ENCODE measurements around the gene IKZF1.

The IKZF1 gene

DNA sequence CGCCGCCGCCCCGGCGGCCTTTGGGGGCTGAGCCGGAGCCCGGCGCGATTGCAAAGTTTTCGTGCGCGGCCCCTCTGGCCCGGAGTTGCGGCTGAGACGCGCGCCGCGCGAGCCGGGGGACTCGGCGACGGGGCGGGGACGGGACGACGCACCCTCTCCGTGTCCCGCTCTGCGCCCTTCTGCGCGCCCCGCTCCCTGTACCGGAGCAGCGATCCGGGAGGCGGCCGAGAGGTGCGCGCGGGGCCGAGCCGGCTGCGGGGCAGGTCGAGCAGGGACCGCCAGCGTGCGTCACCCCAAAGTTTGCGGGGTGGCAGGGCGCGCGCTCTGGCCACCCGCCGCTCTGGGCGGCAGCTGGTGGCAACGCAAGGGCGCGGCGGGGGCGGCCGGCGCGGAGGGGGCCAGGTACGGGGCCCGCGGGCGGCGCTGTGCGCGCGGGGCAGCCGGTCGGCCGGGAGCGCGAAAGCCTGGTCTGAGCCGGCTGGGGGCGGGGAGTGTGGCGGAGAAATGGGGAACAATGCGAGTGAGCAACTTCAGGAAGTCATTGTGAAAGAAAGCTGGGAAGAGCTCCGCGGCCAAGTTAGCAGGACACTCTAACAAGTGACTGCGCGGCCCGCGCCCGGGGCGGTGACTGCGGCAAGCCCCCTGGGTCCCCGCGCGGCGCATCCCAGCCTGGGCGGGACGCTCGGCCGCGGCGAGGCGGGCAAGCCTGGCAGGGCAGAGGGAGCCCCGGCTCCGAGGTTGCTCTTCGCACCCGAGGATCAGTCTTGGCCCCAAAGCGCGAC is at the start of gene IKZF1:
Gene IKZF1 (plus strand): TSS at position 588 of the 782 bp plus-strand sequence. CDS start 14,346 bp downstream, outside the sequence.
- DNase-seq (ENCODE audit: low spot score) = no peak

DNA sequence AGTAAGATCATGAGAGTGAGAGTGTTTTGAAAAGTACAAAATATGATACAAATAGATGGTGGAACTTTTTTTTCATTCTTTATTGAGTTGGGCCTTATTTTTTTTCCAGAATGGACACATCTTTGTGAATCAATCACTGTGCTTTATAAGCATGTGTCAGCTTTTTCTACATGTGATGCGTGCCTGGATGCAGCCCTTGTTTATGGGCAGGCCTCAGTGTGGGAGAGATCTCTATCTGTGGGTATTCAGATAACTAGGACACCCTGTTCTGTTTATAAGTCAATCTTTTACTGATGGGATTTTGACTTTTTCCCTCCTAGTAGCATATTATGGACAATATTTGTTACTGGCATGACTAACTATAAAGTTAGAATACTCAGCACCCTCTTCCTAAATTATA is 42.9 kb upstream of the IKZF1 start:
- no peak for DNase-seq (ENCODE audit: low spot score)

DNA sequence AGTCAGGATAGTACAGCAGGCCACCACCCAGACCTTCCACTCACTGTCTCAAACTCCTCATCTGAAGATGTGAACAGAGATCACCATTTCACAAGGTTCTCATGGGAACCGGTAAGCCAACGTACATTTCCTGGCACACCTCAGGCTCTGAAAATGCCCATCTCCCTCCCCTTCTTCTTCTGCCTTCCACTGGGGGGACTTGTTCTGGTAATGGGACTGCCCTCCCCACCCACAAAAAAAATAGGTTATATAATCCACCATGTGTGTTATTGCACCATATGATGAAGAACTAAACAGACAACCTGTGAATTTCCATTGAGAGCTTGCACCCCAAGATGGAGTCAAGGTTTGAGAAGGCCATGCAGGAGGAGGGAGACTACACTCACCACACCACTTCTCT is 42.1 kb upstream of the IKZF1 start:
- no peak for DNase-seq (ENCODE audit: low spot score)

DNA sequence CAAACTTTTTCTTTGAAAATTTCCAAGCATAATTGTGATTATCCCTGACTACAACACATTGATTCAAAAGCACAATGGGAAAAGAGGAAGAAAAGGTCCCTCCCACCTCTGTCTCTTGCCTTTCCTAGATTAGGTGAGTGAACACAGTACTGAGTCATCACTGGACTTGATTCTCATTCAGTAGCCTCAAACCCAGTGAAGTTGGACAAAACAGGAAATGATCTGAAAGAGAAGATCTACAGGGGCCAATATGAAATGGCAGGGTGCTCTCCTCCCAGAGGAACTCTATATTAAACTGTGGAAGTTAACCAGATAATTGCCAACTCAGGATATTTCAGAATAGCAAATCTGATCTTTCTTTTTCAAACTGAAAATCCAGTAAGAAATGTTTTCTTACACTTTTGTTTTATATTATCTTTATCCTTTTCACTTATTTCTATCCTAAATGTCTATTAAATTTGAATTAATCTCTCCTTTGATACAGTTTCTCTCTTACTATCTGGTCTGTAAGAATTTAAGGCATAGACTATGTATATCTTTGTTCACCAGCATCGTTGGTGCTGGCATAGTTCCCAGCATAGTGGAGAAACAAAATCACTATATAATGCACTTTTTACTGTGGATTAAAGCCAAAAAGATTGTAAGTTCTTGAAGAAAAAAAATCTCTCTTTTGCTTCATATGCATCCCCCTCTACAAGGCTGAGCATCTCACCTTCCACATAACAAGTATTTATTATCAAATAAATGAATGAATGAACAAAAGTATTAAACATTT is 41.4 kb upstream of the IKZF1 start:
- no peak for DNase-seq (ENCODE audit: low spot score)

DNA sequence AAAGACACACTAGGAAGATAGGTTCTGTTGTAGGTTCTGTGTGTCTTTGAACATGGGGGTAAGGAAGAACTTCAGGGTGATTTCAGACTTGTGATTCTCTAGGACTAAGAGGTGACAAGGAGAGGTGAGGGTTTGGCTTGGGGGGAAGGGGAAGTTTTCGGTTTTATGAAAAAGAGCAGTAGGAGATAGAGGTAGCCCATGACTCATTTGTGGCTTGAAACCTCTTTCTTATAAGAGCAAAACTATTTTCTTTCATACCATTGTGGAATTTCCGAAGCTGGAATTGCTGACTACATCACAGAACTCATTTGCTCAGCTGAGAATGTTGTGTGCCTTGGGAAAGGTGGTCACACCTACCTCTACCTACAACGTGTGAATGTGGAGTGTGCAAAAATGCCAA is 39.6 kb upstream of the IKZF1 start:
- DNase-seq (ENCODE audit: low spot score) = no peak

DNA sequence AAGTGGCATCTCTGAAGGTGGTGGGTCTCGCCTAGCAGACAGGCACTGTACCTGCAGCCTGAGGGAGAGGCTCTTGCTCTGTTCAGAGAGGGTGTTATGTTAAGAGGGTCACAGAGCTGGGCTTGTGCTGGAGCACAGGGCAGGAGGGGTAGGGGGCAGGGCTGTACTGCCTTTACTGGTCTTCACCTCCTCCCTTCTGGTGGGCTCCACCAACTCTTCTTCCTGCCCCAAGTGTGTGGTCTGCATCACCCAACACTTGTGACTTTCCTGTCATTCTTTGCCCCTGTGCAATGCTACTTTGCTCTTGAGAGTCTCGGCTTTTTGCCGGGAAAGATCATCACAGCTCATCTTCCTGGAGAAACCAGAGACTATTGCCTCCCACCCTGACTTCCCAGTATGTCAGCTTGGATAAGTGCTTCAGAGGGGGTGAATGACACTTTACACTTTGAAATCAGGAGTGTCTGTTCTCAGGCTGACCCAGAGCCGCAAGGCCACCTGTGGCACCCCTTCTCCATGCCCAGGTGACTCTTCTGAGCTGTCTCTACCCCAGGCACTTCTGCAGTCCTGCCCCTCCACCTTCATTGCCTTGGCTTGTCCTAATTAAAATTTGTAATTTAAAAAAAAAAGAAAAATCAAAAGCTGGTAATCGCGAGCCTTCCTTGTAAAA is 38.4 kb upstream of the IKZF1 start:
- no peak for DNase-seq (ENCODE audit: low spot score)

DNA sequence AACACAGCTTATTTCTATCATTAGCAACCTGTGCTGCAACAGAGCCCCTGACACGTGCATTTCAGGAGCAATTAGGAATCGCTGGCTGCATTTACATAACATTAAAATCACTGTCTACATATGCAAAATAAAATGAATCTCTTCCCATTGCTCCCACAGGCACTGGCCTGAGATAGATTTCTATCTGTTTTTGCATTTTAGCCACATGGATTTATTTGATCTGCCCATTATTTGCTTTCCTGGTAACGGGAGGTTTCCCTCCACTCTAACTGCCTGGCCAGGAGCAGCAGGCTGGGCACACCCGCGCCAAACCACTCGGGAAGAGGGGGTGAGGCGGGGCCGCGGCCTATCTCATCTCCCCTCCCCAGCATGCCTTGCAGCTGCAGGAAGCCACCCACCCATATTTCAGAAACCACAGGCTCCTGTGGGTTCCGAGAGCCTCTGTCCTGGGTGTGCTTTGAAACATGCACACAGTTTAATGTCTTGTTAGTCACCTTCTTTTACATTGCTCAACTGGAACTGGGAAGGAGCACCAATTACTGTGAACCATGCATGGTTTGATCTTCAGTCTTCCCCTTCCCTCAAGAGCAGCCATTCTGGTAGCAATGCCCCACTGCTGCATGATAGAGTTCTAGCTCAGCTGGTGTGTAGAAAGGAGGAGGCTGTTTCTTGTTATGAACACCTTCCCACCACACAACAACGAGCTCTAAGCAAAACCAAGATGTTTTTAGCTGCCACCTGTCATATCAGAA is 37.7 kb upstream of the IKZF1 start:
- no peak for DNase-seq (ENCODE audit: low spot score)

DNA sequence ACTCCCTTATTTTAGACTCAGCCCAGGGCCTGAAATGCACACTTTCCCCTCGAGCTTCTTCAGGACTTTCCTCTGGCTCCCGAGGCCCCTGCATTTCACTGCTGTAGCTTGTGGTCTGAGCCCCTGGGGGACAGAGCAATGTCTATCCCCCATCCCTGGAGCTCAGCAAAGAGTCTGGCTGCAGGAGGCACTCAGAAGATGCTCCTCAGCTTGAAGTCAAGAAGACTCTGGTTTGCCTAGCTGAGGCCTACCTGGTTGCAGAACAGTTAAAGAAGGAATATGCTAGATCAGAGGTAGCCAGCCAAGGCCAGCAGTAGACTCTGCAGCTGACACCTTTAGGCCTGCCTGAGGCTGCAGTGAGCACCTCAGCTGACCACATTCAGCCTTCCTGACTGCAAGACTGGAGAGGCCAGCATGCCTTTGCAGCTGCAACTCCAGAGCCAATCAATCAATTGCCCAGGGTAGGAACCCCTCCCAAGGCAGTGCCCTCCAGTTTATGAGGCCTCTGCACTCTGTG is 36.9 kb upstream of the IKZF1 start:
- no peak for DNase-seq (ENCODE audit: low spot score)

DNA sequence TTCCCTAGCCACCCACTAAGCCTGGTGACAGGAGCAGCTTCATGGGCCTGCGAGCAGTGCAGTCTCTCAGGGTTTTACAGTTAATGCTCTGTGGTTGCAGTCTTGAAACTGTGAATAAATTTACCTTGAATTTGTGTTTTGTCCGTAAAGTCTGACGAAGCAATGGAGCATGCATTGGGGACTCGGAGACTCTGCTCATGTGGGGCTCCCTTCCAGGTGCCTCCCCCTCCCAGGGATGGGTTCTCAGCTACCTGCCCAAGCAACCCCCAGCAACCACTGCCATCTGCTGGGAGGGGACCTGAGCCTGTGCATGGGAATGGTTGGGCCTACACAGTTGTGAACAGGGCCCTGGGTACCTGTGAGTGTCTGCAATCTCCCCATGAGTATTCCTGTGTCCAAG is 36.3 kb upstream of the IKZF1 start:
- no peak for DNase-seq (ENCODE audit: low spot score)

DNA sequence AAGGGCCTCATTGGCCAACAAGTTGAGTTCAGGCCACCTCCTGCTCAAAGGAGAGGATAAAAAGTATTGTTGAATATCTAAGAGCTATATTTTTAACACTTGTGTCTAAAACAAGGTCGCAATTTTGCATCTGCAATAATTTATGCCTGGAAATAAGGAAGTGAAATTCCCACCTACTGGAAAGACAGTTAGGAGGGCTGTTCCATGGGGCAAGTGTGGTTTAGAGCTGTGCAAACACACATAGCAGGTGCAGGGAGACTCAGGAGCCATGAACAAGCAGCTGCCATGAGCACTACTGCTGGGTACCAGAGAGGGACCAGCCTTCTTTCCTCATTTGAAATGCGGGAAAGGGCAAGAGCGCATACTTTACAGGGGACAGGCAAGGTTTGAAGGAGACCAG is 35.5 kb upstream of the IKZF1 start:
- no peak for DNase-seq (ENCODE audit: low spot score)

DNA sequence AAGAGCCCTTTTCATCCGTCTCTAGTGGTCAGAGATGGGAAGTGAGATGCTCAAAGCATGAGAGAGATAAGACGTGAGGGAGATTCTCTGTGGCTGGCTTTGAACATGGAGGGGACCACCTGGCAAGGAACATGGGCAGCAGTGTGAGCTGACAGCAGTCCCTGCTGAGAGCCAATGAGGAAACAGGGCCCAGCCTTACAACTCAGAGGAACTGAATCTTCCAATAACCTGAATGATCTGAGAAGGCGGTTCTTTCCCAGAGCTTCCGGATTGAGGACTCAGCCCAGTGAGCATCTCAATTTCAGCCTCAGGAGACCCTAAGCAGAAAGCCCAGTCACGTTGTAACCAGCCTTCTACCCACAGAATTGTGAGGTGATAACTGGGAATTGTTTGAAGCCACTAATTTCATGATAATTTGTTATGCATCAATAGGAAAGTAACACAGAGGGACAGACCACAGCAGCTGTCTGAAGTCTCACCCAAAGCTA is 33.9 kb upstream of the IKZF1 start:
- no peak for DNase-seq (ENCODE audit: low spot score)

DNA sequence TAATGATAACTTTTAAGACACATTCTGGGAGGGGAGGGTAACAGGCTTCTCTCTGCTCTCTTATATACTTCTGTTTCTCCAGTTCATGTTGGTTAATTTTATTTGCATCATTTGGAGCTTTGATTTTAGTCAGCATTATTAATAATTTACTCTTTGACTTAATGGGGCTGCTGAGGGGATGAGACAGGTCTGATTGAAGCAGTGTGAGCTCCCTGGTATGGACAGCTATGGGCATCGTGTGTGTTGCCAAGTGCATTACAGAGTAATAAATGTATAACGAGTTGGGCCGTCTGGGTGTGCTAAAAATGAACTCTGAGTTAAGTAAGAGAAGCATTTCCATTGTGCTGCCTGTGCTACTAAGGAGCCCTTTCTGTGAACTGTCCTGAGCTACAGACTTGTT is 31.7 kb upstream of the IKZF1 start:
- DNase-seq (ENCODE audit: low spot score) = no peak

DNA sequence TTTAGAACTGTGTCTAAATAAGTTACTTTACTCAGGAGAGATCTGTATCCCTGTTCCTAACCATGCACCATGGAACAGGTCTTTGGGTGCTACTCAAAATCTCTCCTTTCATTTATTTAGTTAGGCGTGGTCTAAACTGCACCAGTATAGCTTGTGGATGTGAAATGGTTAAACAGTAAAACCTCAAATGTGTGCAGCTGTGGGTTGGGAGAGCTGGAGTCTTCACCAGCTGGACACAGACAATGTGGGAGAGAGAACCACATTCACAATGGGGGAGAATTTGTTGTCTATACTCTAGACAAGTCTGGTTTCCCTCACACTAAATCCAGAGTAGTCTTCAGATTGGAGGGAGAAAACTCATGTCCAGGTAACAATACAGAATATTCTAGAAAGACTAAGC is 31.2 kb upstream of the IKZF1 start:
- DNase-seq (ENCODE audit: low spot score) = no peak

DNA sequence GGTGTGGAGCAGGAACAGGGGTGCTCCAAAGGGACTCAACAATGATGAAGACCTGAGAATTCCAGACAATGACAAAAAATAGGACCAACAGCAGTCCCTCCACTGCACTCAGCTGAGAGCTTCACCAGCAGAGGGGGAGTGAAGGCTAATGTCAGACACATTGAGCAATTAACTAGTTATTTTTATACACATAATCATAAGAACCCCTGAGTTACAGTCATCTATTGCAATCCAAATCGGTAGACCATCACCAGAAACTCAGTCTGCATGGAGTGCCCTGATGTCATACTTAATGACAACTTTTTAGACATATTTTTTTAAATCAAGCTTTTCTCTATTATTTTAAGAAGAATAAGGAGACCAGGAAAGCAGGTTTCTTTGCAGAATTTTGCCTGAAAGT is 30.6 kb upstream of the IKZF1 start:
- DNase-seq (ENCODE audit: low spot score) = no peak

DNA sequence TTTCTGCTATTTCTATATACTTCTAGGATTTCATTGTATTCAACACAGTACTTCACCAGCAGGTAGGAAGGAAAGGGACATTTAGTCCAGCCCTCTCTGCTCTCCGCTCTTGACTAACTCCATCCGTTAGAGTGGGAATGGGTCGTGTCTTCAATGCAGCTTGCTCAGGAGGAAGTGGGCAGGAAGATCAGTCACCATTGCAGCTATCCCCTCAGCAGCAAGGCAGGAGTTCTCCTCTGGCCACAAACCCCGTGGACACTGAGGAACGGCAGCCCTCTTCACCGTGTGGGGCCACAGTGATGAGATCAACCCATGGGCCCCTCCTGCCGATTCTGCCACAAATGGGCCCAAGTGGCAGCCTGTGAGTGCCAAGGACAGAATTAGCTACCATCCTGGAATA is 30.2 kb upstream of the IKZF1 start:
- no peak for DNase-seq (ENCODE audit: low spot score)

DNA sequence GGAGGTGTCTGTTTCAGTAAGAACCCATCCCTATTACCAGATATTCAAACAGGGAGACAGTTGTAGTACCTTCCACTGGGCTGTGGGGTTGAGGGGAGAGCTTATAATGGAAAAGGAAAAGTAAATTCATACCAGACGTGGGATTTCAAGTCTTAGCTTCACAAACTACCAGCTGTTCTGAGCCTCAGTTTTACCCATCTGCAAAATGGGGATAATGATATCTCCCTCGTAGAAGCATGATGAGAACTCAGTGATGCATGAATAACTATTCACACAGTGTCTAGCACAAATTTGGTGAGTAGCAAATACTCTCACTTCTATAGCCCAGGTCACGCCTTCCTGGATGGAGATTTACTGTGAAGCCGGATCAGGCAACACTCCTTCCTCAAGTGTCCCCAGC is 29.1 kb upstream of the IKZF1 start:
- DNase-seq (ENCODE audit: low spot score) = no peak

DNA sequence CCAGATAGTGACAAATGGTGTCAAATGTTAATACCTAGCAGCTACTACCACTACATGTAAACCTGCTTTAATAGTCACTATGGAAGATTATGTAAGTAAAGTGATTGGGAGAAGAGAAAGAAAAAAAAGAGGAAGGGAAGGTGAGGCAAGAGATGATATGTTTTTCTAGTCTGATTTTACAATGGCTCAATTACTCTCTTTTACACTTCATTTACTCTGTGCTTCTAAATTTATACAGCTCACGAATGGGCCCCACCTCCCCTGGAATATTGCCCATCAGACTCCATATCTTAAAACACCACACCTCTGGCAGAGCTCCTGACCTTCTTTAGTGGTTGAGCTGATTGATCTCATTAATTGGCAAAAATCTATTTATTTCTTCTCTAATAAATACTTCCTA is 28.0 kb upstream of the IKZF1 start:
- no peak for DNase-seq (ENCODE audit: low spot score)

DNA sequence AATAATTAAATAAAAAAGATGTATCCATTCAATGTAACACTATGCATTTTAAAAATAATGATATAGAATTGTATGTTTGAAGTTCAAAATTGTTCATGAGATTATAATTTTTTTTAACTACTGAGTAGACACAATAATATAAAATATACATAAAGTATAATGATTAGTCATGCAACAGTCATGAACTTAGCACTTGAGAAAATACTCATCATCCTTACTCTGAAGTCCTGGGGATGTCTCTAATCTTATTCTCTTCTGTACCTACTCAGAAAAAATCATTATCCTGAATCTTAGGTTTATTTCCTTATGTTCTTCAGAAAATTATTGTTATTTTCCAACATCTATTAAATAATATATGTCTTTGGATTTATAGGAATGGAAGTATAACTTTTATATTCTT is 26.4 kb upstream of the IKZF1 start:
- no peak for DNase-seq (ENCODE audit: low spot score)

DNA sequence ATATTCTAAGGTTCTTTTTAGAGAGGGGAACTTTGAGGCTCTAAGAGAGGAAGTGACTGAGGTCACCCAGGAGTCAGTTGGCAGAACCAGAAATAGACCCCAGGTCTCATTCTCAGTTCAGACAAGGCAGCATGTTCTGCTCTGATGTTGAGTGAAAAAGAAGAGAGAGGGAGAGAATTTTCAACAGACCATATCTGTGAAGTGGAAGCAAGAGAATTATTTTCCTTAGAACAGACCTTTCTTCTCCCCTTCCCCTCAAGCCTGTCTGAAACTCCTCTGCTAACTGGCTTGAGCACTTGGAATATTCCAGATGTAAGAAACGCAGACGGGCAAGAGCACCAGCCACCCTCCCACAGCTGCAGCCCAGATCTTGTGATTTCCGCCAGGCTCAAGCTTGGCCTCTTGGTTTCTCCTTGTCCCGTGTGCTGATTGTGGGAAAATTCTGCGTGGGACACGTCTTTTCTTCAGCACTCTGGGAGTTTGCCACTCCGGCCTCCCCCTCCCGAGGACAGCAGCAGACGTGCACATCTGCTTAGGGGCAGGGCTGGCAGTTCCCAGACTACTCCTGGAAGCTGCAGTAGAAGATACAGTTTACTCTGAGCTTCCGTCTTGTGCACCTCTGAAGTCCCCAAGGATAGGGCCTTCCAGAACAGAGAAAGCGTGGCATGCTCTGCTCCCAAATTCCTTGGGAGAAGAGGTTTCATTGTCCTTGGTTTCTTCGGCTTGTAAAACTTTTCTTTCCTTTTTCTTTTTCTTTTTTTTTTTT is 22.7 kb upstream of the IKZF1 start:
- DNase-seq (ENCODE audit: low spot score) = no peak

DNA sequence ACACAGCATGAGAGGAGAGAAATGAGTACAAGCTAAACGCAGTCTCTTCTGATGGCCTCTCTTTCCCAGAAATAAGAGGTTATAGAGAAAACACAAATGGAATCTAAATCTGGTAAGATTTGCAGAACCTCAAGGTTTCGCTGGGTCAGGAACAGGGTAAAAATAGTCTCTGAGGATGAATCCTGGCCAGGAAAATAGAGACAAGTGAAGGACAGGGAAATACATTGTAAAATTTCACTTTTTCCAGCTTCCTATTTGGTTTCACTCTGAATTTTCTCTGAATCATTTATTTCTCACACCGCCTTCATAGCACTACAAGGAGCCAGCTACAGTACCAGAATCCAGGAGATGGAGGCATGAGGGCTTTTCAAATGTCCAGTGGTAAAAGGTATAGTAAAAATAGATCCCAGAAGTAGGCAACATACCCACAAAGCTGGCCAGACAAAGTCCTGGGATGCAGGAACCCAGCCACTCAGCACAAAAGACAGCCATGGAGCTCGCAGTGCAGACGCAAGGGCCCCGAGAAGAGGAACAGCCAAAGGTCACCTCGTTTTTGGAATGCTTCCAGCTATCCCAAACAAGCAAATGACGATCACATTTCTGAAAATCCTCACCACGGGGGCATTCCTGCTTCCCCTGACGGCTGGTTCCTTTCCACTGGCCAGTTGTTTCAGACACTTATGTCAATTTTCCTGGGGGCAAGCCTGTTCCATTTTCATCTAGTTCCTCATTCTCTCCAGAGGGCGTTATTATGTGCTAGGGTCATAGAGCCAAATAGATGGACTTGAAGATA is 21.5 kb upstream of the IKZF1 start:
- DNase-seq (ENCODE audit: low spot score) = no peak
